ENCODE results near the gene IFIT2. TPM values are rescaled to one million over a fixed set of nuclear protein-coding genes. Genes with fewer than 3 reads are reported as not detected.

IFIT2 gene
- total RNA-seq, 4 donors from 2014 or later: 0.26 to 3.0 (median 1.5) TPM

GRCh38 chr10:89256962-89257361 lies 44.9 kb upstream of the IFIT2 start:
- no peak overlapping the region for H3K4me3 ChIP-seq
- peaks cover 0 to 9% (median 5%) of the 10 kb centered on the region in 3 donors for H3K9me3 ChIP-seq
- no peaks in the 10 kb centered on the region for H3K36me3 ChIP-seq
- H3K4me1 ChIP-seq: peaks cover 0 to 17% (median 0%) of the 10 kb centered on the region in 3 donors
- intact Hi-C loops (cut with DNase I): no loop called here
- DNase-seq: no peak
- no peak overlapping the region for H3K27ac ChIP-seq
- no peak for TF ChIP-seq POLR2A (IDR thresholded peaks at IDR 0.05)
- TF ChIP-seq CTCF (IDR thresholded peaks at IDR 0.05): no peak
- H3K27me3 ChIP-seq: no peaks in the 10 kb centered on the region
- 67 to 77% methylated on average over 1 of the region's 1 CpG for WGBS, 2 donors

- Histone ChIP-seq H3K4me3 (no peak overlapping the region), H3K27ac (no peak overlapping the region), H3K27me3 (no peaks in the 10 kb centered on the region), H3K9me3 (peaks cover 0 to 9% (median 5%) of the 10 kb centered on the region in 3 donors), H3K36me3 (no peaks in the 10 kb centered on the region), H3K4me1 (peaks cover 0 to 12% (median 0%) of the 10 kb centered on the region in 3 donors)
- WGBS, 2 donors: 43 to 58% methylated on average over 2 of the region's 2 CpGs
- TF ChIP-seq POLR2A (IDR thresholded peaks at IDR 0.05) (no peak), CTCF (IDR thresholded peaks at IDR 0.05) (no peak)
- no peak for DNase-seq
- intact Hi-C loops (cut with DNase I): no loop called here
These were observed 44.3 kb upstream of the IFIT2 start for GRCh38 chr10:89257581-89257980.

DNA sequence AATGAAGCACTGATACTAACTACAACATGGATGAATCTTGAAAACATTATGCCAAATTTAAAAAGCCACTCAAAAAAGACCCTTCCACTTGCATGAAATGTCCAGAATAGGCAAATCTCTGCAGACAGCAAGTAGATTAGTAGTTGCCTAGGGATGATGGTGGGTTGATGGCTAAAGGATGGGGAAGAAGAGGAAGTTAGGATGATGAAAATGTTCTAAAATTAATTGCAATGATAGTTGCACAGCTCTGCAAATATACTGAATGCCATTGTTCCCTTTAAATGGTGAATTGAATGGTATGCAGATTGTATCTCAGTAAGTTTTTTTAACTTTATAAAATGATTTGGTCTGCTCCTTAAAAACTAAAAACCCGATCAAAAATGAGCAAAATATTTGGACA lies 43.0 kb upstream of the IFIT2 start:
- Histone ChIP-seq H3K36me3 (no peaks in the 10 kb centered on the region), H3K4me3 (no peak overlapping the region), H3K27me3 (no peaks in the 10 kb centered on the region), H3K4me1 (peaks cover 0 to 21% (median 0%) of the 10 kb centered on the region in 3 donors), H3K27ac (no peak overlapping the region), H3K9me3 (peaks cover 0 to 5% (median 5%) of the 10 kb centered on the region in 3 donors)
- no peak for DNase-seq
- TF ChIP-seq POLR2A (IDR thresholded peaks at IDR 0.05) (no peak), CTCF (IDR thresholded peaks at IDR 0.05) (no peak)
- intact Hi-C loops (cut with DNase I): no loop called here
- WGBS, 2 donors: 58 to 64% methylated on average over 1 of the region's 1 CpG

GRCh38 chr10:89262086-89263051 lies 39.5 kb upstream of the IFIT2 start:
- DNase-seq: no peak
- H3K36me3 ChIP-seq: no peaks in the 10 kb centered on the region
- no peak overlapping the region for H3K27ac ChIP-seq
- peaks cover 0 to 16% (median 0%) of the 10 kb centered on the region in 3 donors for H3K4me1 ChIP-seq
- no peaks in the 10 kb centered on the region for H3K9me3 ChIP-seq
- no peak overlapping the region for H3K4me3 ChIP-seq
- no peaks in the 10 kb centered on the region for H3K27me3 ChIP-seq
- TF ChIP-seq CTCF (IDR thresholded peaks at IDR 0.05) (no peak), POLR2A (IDR thresholded peaks at IDR 0.05) (no peak)
- WGBS, 2 donors: 67 to 76% methylated on average over 5 of the region's 5 CpGs
- intact Hi-C loops (cut with DNase I): no loop called here

DNA sequence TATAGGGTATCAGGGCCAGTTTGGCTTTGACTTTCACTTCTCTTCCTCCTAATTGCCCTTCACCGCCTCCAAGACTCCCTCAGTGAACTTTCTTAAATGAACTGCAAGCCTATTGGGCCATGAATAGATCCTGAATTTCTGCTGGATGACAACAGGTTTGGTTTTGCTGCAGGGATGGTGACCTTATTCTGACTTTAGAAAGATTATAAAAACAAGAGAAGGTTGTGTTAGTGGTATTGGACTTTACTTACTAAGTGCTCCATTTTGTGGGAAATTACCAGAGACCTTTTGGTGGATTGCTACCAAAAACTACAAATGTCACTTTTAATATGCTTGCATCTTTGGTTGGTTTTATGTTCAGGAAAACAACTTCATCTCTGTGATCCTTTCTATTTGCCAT lies 38.8 kb upstream of the IFIT2 start:
- Histone ChIP-seq H3K4me1 (peaks cover 0 to 16% (median 0%) of the 10 kb centered on the region in 3 donors), H3K9me3 (no peaks in the 10 kb centered on the region), H3K27me3 (no peaks in the 10 kb centered on the region), H3K36me3 (no peaks in the 10 kb centered on the region), H3K27ac (no peak overlapping the region), H3K4me3 (no peak overlapping the region)
- DNase-seq: no peak
- 73 to 85% methylated on average over 1 of the region's 1 CpG for WGBS, 2 donors
- no peak for TF ChIP-seq CTCF (IDR thresholded peaks at IDR 0.05)
- no peak for TF ChIP-seq POLR2A (IDR thresholded peaks at IDR 0.05)
- intact Hi-C loops (cut with DNase I): no loop called here

Data from esophagus squamous epithelium (tissue), 5 donors.